ENCODE results near the gene ZNF787.

The ZNF787 gene

GRCh38 chr19:56080669-56081401 is 40.3 kb downstream of the ZNF787 start:
- Histone ChIP-seq H3K36me3 (ENCODE audit: control insufficient read depth, insufficient read depth, low read length, severe bottlenecking) (peaks cover 3% of the 10 kb centered on the region), H3K4me3 (ENCODE audit: low read length) (peak overlapping the region; percentile 79), H3K9me3 (ENCODE audit: control insufficient read depth, low read length) (no peaks in the 10 kb centered on the region), H3K9ac (ENCODE audit: low read length) (peak overlapping the region; percentile 79), H3K4me1 (ENCODE audit: control insufficient read depth, insufficient read depth, low read length) (peaks cover 16% of the 10 kb centered on the region), H3K27me3 (replicated peaks; ENCODE audit: control insufficient read depth, insufficient read depth, low read length) (no peaks in the 10 kb centered on the region)
- DNase-seq (ENCODE audit: low read depth), result peak; percentile 90

GRCh38 chr19:56079609-56080008 is 41.5 kb downstream of the ZNF787 start:
- Histone ChIP-seq H3K4me3 (ENCODE audit: low read length) (no peak overlapping the region), H3K9me3 (ENCODE audit: control insufficient read depth, low read length) (no peaks in the 10 kb centered on the region), H3K36me3 (ENCODE audit: control insufficient read depth, insufficient read depth, low read length, severe bottlenecking) (no peaks in the 10 kb centered on the region), H3K4me1 (ENCODE audit: control insufficient read depth, insufficient read depth, low read length) (peaks cover 8% of the 10 kb centered on the region), H3K27me3 (replicated peaks; ENCODE audit: control insufficient read depth, insufficient read depth, low read length) (no peaks in the 10 kb centered on the region), H3K9ac (ENCODE audit: low read length) (no peak overlapping the region)
- no peak for DNase-seq (ENCODE audit: low read depth)

DNA sequence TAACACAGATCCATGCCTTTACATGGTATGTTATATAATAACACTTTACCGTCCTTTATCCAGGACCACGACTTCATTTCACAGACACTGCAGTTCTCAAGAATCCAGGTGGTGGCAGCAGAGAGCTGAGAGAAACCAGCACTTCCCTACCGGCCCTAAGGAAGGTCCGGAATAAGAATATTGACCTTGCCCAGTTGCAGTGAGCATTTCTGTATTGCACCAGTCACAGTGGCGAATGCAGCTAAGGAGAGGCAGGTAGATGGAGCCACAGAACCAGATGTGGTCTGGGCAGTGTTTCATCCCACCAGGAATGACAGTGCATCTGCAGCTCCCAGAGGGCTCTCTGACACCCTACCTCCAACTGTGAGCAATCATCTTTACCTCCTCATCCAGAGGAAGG is 44.6 kb downstream of the ZNF787 start:
- Histone ChIP-seq H3K4me1 (ENCODE audit: control insufficient read depth, insufficient read depth, low read length) (peaks cover 8% of the 10 kb centered on the region), H3K36me3 (ENCODE audit: control insufficient read depth, insufficient read depth, low read length, severe bottlenecking) (no peaks in the 10 kb centered on the region), H3K27me3 (replicated peaks; ENCODE audit: control insufficient read depth, insufficient read depth, low read length) (no peaks in the 10 kb centered on the region), H3K9me3 (ENCODE audit: control insufficient read depth, low read length) (no peaks in the 10 kb centered on the region), H3K9ac (ENCODE audit: low read length) (no peak overlapping the region), H3K4me3 (ENCODE audit: low read length) (no peak overlapping the region)
- peak; percentile 85 for DNase-seq (ENCODE audit: low read depth)

- Histone ChIP-seq H3K36me3 (ENCODE audit: control insufficient read depth, insufficient read depth, low read length, severe bottlenecking) (no peaks in the 10 kb centered on the region), H3K9ac (ENCODE audit: low read length) (no peak overlapping the region), H3K4me3 (ENCODE audit: low read length) (no peak overlapping the region), H3K9me3 (ENCODE audit: control insufficient read depth, low read length) (no peaks in the 10 kb centered on the region), H3K4me1 (ENCODE audit: control insufficient read depth, insufficient read depth, low read length) (no peaks in the 10 kb centered on the region), H3K27me3 (replicated peaks; ENCODE audit: control insufficient read depth, insufficient read depth, low read length) (peaks cover 5% of the 10 kb centered on the region)
- no peak for DNase-seq (ENCODE audit: low read depth)
These were observed 49.9 kb downstream of the ZNF787 start for GRCh38 chr19:56071151-56071550.

DNA sequence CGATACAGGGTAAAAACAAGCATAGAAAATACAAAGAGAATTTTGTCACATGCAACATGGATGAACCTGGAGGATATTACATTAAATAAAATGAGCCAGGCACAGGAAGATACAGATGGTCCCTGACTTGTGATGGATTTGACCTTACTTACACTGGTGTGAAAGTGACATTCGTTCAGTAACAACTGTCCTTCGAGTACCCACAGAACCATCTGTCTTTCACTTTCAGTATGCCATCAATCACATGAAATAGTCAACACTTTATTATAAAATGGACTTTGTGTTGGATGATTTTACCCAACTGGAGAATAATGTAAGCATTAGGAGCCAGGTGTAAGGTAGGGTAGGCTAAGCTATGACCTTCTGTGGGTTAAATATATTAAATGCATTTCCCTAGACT is 51.5 kb downstream of the ZNF787 start:
- DNase-seq (ENCODE audit: low read depth), result no peak
- Histone ChIP-seq H3K36me3 (ENCODE audit: control insufficient read depth, insufficient read depth, low read length, severe bottlenecking) (no peaks in the 10 kb centered on the region), H3K27me3 (replicated peaks; ENCODE audit: control insufficient read depth, insufficient read depth, low read length) (peaks cover 11% of the 10 kb centered on the region), H3K9ac (ENCODE audit: low read length) (no peak overlapping the region), H3K4me3 (ENCODE audit: low read length) (no peak overlapping the region), H3K9me3 (ENCODE audit: control insufficient read depth, low read length) (peaks cover under 1% of the 10 kb centered on the region), H3K4me1 (ENCODE audit: control insufficient read depth, insufficient read depth, low read length) (no peaks in the 10 kb centered on the region)

DNA sequence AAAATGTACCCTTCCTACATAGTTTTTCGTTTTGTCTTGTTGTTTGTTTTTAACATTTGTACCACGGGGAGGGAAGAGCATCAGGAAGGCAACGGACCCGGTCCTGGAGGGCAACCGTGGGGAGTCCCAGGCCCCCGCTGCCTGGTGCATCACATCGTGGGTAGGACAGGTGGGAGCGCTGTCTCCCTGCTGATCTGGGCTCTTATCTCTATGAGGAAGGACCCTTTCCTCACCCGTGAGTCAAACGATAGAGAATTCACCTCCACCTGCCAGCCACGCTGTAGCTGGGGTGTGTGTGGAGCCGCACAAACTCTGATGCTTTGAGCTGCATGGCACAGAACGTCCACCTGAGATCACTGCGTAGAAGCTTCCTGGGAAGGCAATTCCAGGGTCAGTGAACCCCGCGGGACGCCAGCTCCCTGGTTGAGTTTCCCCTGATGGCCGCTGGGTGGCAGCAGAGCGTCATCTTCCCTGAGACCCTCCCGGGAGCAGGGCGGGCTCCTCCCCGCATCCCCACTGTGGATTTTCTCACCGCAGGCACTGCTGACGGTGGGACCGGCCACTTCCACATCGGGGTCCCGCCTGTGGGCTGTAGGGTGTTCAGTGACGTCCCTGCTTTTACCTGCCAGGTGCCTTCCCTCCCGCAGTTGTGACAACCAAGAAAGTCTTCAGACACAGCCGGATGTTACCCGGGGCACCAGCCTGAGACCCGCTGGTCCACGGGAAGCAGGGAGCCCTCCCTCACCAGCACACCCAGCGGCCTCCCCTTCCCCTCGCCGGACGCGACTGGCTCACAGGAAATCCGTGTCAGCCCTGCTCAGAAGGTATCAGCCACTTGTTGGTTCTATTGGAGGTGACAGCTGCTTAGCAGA is 54.7 kb downstream of the ZNF787 start:
- Histone ChIP-seq H3K4me1 (ENCODE audit: control insufficient read depth, insufficient read depth, low read length) (no peaks in the 10 kb centered on the region), H3K9ac (ENCODE audit: low read length) (no peak overlapping the region), H3K9me3 (ENCODE audit: control insufficient read depth, low read length) (peaks cover 8% of the 10 kb centered on the region), H3K27me3 (replicated peaks; ENCODE audit: control insufficient read depth, insufficient read depth, low read length) (peaks cover 11% of the 10 kb centered on the region), H3K4me3 (ENCODE audit: low read length) (no peak overlapping the region), H3K36me3 (ENCODE audit: control insufficient read depth, insufficient read depth, low read length, severe bottlenecking) (no peaks in the 10 kb centered on the region)
- DNase-seq (ENCODE audit: low read depth), result peak; percentile 76

DNA sequence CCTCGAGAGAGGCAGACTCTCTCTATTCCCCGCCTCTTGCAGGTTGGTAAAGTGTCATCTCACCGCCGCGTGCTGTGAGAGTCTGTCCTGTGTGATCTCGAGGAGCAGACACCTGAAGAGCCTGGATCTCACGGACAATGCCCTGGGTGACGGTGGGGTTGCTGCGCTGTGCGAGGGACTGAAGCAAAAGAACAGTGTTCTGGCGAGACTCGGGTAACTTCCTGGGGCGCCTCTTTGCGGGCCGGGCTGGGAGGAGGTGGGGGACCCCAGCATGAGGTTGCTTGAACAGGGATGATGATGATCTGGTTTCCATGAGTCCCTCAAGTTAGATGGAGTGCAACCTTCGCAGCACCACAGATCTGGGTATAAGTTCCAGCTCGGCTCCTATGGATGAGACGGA is 67.5 kb downstream of the ZNF787 start:
- no peak for DNase-seq (ENCODE audit: low read depth)
- Histone ChIP-seq H3K4me3 (ENCODE audit: low read length) (no peak overlapping the region), H3K9ac (ENCODE audit: low read length) (no peak overlapping the region)

More for the DNA sequence above, 67.5 kb downstream of the ZNF787 start:
- H3K36me3 ChIP-seq (ENCODE audit: control insufficient read depth, insufficient read depth, low read length, severe bottlenecking), result no peaks in the 10 kb centered on the region
- no peaks in the 10 kb centered on the region for H3K27me3 ChIP-seq (replicated peaks; ENCODE audit: control insufficient read depth, insufficient read depth, low read length)
- no peaks in the 10 kb centered on the region for H3K4me1 ChIP-seq (ENCODE audit: control insufficient read depth, insufficient read depth, low read length)
- H3K9me3 ChIP-seq (ENCODE audit: control insufficient read depth, low read length), result no peaks in the 10 kb centered on the region
